ENCODE data around the gene PTPN4.

PTPN4 gene, protein sequence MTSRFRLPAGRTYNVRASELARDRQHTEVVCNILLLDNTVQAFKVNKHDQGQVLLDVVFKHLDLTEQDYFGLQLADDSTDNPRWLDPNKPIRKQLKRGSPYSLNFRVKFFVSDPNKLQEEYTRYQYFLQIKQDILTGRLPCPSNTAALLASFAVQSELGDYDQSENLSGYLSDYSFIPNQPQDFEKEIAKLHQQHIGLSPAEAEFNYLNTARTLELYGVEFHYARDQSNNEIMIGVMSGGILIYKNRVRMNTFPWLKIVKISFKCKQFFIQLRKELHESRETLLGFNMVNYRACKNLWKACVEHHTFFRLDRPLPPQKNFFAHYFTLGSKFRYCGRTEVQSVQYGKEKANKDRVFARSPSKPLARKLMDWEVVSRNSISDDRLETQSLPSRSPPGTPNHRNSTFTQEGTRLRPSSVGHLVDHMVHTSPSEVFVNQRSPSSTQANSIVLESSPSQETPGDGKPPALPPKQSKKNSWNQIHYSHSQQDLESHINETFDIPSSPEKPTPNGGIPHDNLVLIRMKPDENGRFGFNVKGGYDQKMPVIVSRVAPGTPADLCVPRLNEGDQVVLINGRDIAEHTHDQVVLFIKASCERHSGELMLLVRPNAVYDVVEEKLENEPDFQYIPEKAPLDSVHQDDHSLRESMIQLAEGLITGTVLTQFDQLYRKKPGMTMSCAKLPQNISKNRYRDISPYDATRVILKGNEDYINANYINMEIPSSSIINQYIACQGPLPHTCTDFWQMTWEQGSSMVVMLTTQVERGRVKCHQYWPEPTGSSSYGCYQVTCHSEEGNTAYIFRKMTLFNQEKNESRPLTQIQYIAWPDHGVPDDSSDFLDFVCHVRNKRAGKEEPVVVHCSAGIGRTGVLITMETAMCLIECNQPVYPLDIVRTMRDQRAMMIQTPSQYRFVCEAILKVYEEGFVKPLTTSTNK

DNA sequence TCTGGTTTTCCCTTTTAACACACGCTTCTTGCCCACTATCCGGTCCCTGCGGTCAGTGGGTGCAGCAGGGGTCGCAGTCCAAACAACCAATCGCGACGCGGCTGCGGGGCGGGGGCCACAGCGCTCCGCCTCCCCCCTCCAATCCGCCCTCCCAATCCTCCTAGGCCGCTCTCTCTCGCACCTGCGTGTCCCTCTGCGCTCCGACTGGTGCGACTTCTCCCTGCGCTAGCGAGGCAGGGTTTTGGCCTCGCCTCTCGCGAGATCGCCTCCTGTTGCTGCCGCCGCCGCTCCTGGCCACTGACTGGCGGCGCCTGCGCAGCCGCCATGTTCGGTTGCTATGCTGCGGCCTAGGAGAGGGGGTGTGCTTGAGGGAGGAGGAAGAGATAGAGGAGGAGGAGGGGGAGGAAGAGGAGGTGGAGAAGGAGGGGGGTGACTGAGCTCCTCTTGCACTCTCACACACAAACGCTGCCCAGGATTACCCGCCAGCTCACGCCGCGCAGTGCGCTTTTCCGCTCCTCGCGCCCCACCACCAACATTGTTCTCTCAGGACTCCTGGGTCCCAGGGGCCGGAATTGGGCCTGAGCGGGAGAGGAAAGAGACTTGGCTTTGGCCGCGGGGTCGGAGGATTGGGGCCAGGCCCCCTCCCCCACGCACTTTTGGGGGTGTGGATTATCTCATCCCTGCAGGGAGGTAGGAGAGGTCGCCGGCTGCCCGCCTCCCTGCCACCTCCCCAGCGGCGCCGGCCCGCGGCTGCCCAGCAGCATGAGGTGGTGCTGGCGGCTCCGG is at the start of gene PTPN4:
Gene PTPN4, plus strand, starts transcription at position 472 of the 786 bp plus-strand sequence. CDS start 49,932 bp downstream, outside the sequence.
- DNase-seq (ENCODE audit: low read depth, low spot score) = peak; percentile 88

DNA sequence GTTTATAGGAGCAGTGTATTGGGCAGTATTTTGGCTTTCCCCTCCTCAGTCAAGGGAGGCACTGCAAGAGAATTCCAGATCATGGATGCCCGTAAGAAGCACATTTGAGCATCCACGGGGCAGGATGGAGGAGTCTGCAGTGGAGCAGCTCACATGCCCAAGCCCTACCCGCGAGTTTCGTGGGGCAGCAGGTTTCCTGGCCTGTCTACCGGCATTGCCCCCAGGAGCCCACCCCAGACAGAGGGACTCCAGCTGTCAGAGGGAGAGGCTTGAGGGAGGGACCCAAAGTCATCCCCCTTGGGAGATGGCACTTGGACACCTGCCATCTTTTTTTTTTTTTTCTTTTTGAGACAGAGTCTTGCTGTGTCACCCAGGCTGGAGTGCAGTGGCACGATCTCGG is 49.4 kb upstream of the PTPN4 start:
- DNase-seq (ENCODE audit: low read depth, low spot score) = no peak

DNA sequence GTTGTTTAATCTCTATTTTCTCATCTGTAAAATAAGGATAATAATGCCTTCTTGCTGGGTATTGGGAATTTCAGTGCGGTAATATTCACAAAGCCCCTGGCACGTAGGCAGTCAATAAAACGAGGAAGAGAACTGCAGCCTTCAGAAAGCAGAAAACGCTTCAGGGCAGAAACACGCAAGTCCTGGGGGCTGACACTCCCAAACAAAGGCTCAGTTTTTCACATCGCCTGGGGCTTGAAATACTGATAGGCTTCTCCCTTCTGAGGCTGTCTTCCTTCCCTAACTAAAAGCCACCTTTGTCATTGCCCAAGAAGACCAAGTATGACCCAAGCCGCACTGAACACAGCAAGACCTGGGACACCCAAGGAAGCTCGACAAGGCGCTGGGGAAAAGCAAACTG is 48.4 kb upstream of the PTPN4 start:
- no peak for DNase-seq (ENCODE audit: low read depth, low spot score)

- DNase-seq (ENCODE audit: low read depth, low spot score) = no peak
Observed at GRCh38 chr2:119712571-119712970, 47.2 kb upstream of the PTPN4 start.

DNA sequence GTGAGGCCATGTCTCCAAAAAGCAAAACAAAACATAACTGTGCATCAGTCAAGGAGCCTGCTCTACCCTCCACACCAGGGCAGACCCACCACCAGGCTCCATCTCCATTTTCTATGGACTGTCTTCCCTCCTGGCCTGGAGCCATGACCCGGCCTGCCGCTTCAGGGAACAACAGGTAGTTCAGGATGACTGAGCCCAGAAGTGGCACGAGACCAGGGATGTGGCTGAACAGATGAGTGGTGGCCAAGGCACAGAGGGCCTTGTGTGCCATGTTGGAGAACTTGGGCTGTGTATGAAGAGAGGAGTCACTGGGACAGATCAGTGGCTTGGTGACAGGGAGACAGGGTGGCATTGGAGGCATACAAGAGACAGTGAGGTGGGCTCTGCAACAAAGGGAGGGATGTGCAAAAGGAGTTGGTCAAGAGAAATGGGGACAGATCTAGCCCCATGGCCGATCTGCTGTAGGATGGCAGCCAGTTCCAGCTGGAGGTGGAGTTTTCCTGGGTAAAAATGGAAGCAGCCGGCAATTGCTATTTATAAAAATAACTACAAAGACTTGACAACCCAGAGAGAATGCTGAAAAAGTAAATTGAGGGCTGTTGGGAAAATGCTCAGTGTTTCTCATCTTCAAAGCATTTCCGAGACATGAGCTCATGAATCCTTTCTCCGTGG is 45.8 kb upstream of the PTPN4 start:
- DNase-seq (ENCODE audit: low read depth, low spot score) = no peak

GRCh38 chr2:119715409-119716283 is 44.1 kb upstream of the PTPN4 start:
- no peak for DNase-seq (ENCODE audit: low read depth, low spot score)

DNA sequence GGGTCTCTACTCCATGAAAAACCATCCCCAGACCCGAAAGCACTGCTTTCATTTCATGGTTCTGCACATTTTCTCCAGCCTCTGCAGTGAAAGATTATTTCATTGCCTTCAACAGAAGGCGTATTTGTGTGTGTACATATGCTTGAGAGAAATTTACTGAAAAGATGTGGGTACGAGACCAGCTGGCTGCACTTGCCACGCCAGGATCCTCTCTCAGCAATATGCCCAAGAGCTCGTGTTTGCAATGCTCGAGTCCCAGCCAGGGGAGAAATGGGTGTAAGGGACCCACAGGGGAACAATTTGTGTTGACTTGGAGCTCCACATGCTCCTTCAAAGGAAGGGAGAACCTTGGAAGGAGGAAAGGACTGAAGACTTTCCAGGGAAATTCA is 43.4 kb upstream of the PTPN4 start:
- DNase-seq (ENCODE audit: low read depth, low spot score) = no peak

- no peak for DNase-seq (ENCODE audit: low read depth, low spot score)
Observed at GRCh38 chr2:119718501-119719260, 41.0 kb upstream of the PTPN4 start.

- no peak for DNase-seq (ENCODE audit: low read depth, low spot score)
Observed at GRCh38 chr2:119719261-119719627, 40.5 kb upstream of the PTPN4 start.

- DNase-seq (ENCODE audit: low read depth, low spot score) = no peak
Observed at GRCh38 chr2:119721043-119721442, 38.7 kb upstream of the PTPN4 start.

- DNase-seq (ENCODE audit: low read depth, low spot score) = no peak
Observed at GRCh38 chr2:119721462-119721861, 38.3 kb upstream of the PTPN4 start.

DNA sequence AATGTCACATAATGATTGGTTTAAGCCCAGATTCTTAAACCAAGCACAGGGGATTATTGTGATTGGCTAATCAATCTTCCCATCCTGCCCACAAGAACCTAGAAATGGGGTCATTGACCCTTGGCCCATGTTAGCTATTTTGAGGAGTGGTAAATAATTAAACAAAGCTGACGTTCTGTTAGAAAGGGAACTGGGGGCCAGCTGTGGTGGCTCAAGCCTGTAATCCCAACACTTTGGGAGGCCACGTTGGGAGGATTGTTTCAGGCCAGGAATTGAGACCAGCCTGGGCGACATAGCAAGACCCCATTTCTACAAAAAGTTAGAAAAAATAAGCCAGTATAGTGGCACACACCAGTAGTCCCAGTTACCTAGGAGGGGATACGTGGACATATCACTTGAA is 37.8 kb upstream of the PTPN4 start:
- DNase-seq (ENCODE audit: low read depth, low spot score) = no peak

DNA sequence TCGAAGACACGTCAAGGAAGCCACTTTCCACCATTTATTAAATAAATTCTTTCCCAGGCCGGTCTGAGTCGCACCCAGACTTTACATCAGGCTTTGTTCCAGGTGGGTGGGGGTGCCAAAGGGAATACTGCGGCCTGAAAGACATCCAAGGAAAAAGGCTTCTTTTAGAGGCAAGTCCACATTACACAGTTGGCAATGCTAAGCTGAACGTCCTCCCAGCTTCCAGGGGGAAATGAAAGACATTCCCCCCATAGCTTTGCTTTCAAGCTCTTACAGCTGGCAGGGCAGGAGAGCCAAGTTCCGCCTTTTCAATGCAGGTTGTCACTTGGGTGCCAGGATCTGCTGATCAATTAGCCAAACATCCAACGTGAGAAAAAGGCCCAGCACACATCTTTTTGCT is 36.5 kb upstream of the PTPN4 start:
- no peak for DNase-seq (ENCODE audit: low read depth, low spot score)

DNA sequence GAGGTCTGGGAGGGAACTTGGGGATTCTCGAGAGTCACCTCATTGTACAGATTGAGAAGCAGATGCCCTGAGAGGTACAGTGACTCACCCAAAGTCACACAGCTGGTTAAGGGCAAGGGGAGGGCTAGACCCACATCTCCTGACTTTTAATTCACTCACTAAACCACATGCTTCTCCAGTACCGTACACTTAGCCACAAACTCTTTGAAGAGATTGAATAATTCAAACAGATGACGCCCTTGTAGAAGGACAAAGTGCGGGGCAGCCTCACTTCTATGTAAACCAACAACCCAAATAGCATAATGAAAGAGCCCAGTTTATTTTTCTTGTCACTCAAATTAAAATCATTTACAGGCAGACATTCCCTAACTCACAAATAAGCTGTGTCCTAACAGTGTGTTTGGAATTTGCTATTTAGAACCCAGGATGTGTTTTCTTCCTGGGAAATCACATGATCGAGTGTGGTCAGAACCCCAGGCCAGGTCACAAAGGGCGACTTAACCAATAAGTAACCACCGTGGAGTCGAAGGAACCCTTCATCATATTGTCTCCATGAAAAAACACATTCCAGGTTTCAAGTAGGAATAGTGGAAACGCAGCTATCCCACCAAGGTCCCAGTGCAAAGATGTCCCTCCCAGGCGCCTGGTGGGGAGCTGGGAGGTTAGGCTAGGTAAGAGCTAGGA is 35.8 kb upstream of the PTPN4 start:
- no peak for DNase-seq (ENCODE audit: low read depth, low spot score)

GRCh38 chr2:119724656-119725485 is 34.9 kb upstream of the PTPN4 start:
- DNase-seq (ENCODE audit: low read depth, low spot score) = no peak

- DNase-seq (ENCODE audit: low read depth, low spot score) = no peak
Observed at GRCh38 chr2:119727493-119727892, 32.2 kb upstream of the PTPN4 start.

DNA sequence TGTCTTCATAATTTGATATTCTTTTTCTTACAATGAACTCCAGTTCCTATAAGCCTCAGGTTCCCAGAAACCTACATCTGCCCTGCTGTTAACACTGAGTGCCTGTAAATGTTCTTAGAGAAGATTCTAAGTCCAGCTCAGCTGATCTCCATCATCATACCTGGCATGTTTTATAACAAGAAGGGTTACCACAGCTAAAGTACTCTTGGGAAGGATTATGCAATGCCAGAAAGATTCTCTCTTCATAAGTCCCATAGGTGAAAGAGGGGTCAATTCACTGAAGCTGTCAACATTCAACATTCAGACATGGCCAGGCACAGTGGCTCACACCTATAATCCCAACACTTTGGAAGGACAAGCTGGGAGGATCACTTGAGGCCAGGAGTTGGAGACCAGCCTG is 31.3 kb upstream of the PTPN4 start:
- DNase-seq (ENCODE audit: low read depth, low spot score) = no peak

DNA sequence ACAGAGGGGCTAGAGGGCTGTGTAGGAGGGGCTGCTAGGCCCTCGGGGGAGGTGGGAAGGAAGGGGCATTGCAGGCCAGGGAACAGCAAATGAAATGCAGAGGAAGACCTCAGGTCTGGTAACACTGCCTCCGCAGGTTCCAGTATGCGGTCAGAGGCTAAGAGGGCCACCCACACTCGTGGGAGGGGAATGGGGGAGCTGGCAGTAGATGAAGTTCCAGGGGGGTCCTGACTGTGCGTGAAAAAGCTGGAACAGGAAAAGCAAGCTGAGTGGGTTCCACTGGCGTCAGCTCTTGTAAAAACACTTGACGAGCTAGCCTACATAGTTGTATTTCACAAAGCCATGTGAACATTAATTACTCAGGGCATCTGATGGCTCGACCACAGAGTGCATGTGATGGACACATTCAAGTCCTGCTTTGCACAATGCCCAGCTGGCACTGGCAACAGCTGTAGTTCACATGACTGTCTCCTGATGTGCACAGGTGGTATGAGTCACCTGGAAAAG is 29.0 kb upstream of the PTPN4 start:
- no peak for DNase-seq (ENCODE audit: low read depth, low spot score)

All from activated naive CD8-positive, alpha-beta T cell treated with anti-CD3 and anti-CD28 coated beads, Interleukin-2, amount 50 U/mL, for 16 hours (primary cell).